Measurements from ENCODE around the gene SRGAP2. TPM values are rescaled to one million over a fixed set of nuclear protein-coding genes. Genes with fewer than 3 reads are reported as not detected.
"Not testable (repeated sequence)": the region's sequence is repeated elsewhere in the genome, so short reads cannot be mapped to it uniquely, and the experiment has no call there.

Gene SRGAP2
- total RNA-seq (2014; rRNA removed; shearing (Covaris generic)): 38.8 and 69.6 TPM in 2 replicates

- DNase-seq (ENCODE audit: low read depth): peak; percentile 63
These were observed at the start of gene SRGAP2 for GRCh38 chr1:206203364-206204158. TSS of gene SRGAP2 (plus strand) at chr1:206203541. CDS start at chr1:206205971, 2,430 bp downstream.

GRCh38 chr1:206167350-206168029 lies 35.9 kb upstream of the SRGAP2 start:
- DNase-seq (ENCODE audit: low read depth): not testable (repeated sequence)

GRCh38 chr1:206169794-206170193 lies 33.5 kb upstream of the SRGAP2 start:
- not testable (repeated sequence) for DNase-seq (ENCODE audit: low read depth)

GRCh38 chr1:206173110-206173719 lies 30.1 kb upstream of the SRGAP2 start:
- DNase-seq (ENCODE audit: low read depth): not testable (repeated sequence)

- DNase-seq (ENCODE audit: low read depth): peak; percentile 34
These were observed 29.0 kb upstream of the SRGAP2 start for GRCh38 chr1:206174182-206174868.

GRCh38 chr1:206175459-206176113 lies 27.8 kb upstream of the SRGAP2 start:
- DNase-seq (ENCODE audit: low read depth): peak; percentile 85

- not testable (repeated sequence) for DNase-seq (ENCODE audit: low read depth)
These were observed 27.2 kb upstream of the SRGAP2 start for GRCh38 chr1:206176114-206176502.

- peak; percentile 90 for DNase-seq (ENCODE audit: low read depth)
These were observed 25.0 kb upstream of the SRGAP2 start for GRCh38 chr1:206178061-206178989.

- not testable (repeated sequence) for DNase-seq (ENCODE audit: low read depth)
These were observed 23.7 kb upstream of the SRGAP2 start for GRCh38 chr1:206179666-206180065.

GRCh38 chr1:206182368-206183317 lies 20.7 kb upstream of the SRGAP2 start:
- DNase-seq (ENCODE audit: low read depth): peak; percentile 52

- not testable (repeated sequence) for DNase-seq (ENCODE audit: low read depth)
These were observed 19.6 kb upstream of the SRGAP2 start for GRCh38 chr1:206183788-206184187.

GRCh38 chr1:206185778-206186177 lies 17.6 kb upstream of the SRGAP2 start:
- not testable (repeated sequence) for DNase-seq (ENCODE audit: low read depth)

- not testable (repeated sequence) for DNase-seq (ENCODE audit: low read depth)
These were observed 16.5 kb upstream of the SRGAP2 start for GRCh38 chr1:206186826-206187225.

- DNase-seq (ENCODE audit: low read depth): not testable (repeated sequence)
These were observed 8.2 kb upstream of the SRGAP2 start for GRCh38 chr1:206195182-206195581.

- peak; percentile 32 for DNase-seq (ENCODE audit: low read depth)
These were observed 6.5 kb upstream of the SRGAP2 start for GRCh38 chr1:206196748-206197424.

- peak; percentile 100 for DNase-seq (ENCODE audit: low read depth)
These were observed 465 bp upstream of the SRGAP2 start, which contains the start of gene FAM72A for GRCh38 chr1:206202789-206203363. TSS of gene FAM72A (minus strand) at chr1:206202839. CDS start at chr1:206202025, 814 bp downstream.

GRCh38 chr1:206204159-206204511 lies 794 bp downstream of the SRGAP2 start:
- DNase-seq (ENCODE audit: low read depth): not testable (repeated sequence)

- peak; percentile 24 for DNase-seq (ENCODE audit: low read depth)
These were observed 1.5 kb downstream of the SRGAP2 start for GRCh38 chr1:206204871-206205270.
